CD4-positive, alpha-beta T cell (primary cell): Measurements from ENCODE around the gene CTRB2. TPM values are rescaled to one million over a fixed set of nuclear protein-coding genes. Genes with fewer than 3 reads are reported as not detected.

Experiments
- ATAC-seq: fragments of 200-7000 bp; cut with Tn5 transposase; one replicate; pipeline ENCODE4 v1.10.0; 2022; ENCODE audit warnings: mild to moderate bottlenecking; ENCODE audit not compliant: poor library complexity
- CTCF ChIA-PET: fragments of 350-600 bp; sonication (Branson Sonifier 250); formaldehyde crosslinking; loops from one replicate; lab custom pipeline; 2021; ENCODE audit warnings: antibody characterized with exemption, inconsistent platforms; lab: Charles Lee
- POLR2A ChIA-PET: fragments of 350-600 bp; sonication (Branson Sonifier 250); formaldehyde crosslinking; loops from one replicate; lab custom pipeline; 2021; ENCODE audit warnings: antibody characterized with exemption, inconsistent platforms; lab: Charles Lee
- DNase-seq, 14 experiments: peaks; one replicate each; pipeline ENCODE4 v3.0.0-alpha.2; 2013 to 2020; ENCODE audit warnings: mixed read lengths in 2 of 14
- H3K27ac ChIP-seq, 2 donors: one replicate each; pipeline versions ENCODE4 v1.5.1 to v1.7.0; 2013; ENCODE audit warnings: low read length in 2 of 2, low read depth in 1 of 2, mild to moderate bottlenecking in 1 of 2
- H3K27me3 ChIP-seq, 2 experiments: 1 replicate in 1 of 2; 2 replicates in 1 of 2; pipeline versions ENCODE4 v1.6.1 to v1.7.0; 2013; ENCODE audit warnings: low read length in 2 of 2, control low read depth in 1 of 2, mild to moderate bottlenecking in 1 of 2, moderate library complexity in 1 of 2; ENCODE audit not compliant: insufficient read depth in 2 of 2, control insufficient read depth in 1 of 2
- H3K36me3 ChIP-seq: one replicate; pipeline ENCODE4 v1.6.1; 2013; ENCODE audit warnings: low read length, control low read depth; ENCODE audit not compliant: insufficient read depth
- H3K4me1 ChIP-seq: one replicate; pipeline ENCODE4 v1.6.1; 2013; ENCODE audit warnings: low read length, control low read depth; ENCODE audit not compliant: insufficient read depth
- H3K4me3 ChIP-seq: one replicate; pipeline ENCODE4 v1.5.1; 2013; ENCODE audit warnings: mild to moderate bottlenecking, low read length, moderate library complexity
- H3K9me3 ChIP-seq, 2 experiments: 1 replicate in 1 of 2; 2 replicates in 1 of 2; pipeline versions ENCODE4 v1.6.1 to v1.7.0; 2013; ENCODE audit warnings: low read length in 2 of 2, mild to moderate bottlenecking in 2 of 2, control low read depth in 1 of 2, moderate library complexity in 1 of 2; ENCODE audit not compliant: control insufficient read depth in 1 of 2, insufficient read depth in 1 of 2
- H3K27ac Mint-ChIP-seq: one replicate; pipeline ENCODE4 v1.8.0; 2020; ENCODE audit warnings: mixed read lengths
- H3K27me3 Mint-ChIP-seq: one replicate; pipeline ENCODE4 v1.8.0; 2021; ENCODE audit warnings: mixed read lengths
- H3K36me3 Mint-ChIP-seq: one replicate; pipeline ENCODE4 v1.8.0; 2021; ENCODE audit warnings: low read depth, mixed read lengths
- H3K4me1 Mint-ChIP-seq: one replicate; pipeline ENCODE4 v1.8.0; 2021; ENCODE audit warnings: low read depth, mixed read lengths
- H3K4me3 Mint-ChIP-seq: one replicate; pipeline ENCODE4 v1.8.0; 2020; ENCODE audit warnings: mild to moderate bottlenecking, mixed read lengths
- H3K9me3 Mint-ChIP-seq: one replicate; pipeline ENCODE4 v1.8.0; 2020; ENCODE audit warnings: mixed read lengths
- CTCF ChIP-seq: fragments of 200-600 bp; IDR thresholded peaks from one replicate; pipeline ENCODE4 v1.8.0; 2022; ENCODE audit warnings: antibody characterized with exemption, mild to moderate bottlenecking
- intact Hi-C, 2 experiments: fragments of 100-400 bp; cut with DNase I in 1 of 2; cut with micrococcal nuclease in 1 of 2; formaldehyde crosslinking; loops; one replicate each; pipeline versions ENCODE4 v1.15.1 to v1.9.0; 2023 to 2025; cut with DNase I, micrococcal nuclease
- total RNA-seq, 174 experiments: library from RNA in 2 of 174; stranded (reverse) in 2 of 174; gene quantifications; one replicate each; pipeline ENCODE4 v1.2.3 and lab custom pipeline; 2021 to 2026

CTRB2 gene
- total RNA-seq, 2 experiments from 2014 or later = not detected

- ChIA-PET POLR2A (no interaction called here), CTCF (no interaction called here)
- H3K27ac ChIP-seq = no peak overlapping the region
- Mint-ChIP-seq H3K4me1 (no peaks in the 10 kb centered on the region), H3K9me3 (no peaks in the 10 kb centered on the region), H3K27me3 (no peaks in the 10 kb centered on the region), H3K36me3 (no peaks in the 10 kb centered on the region), H3K27ac (no peak overlapping the region), H3K4me3 (no peak overlapping the region)
- TF ChIP-seq CTCF = no peak
- no peaks in the 10 kb centered on the region for H3K27me3 ChIP-seq
- DNase-seq = no peak
- no peak overlapping the region for H3K4me3 ChIP-seq
- no peaks in the 10 kb centered on the region for H3K4me1 ChIP-seq
- no peak for ATAC-seq
- intact Hi-C loops = loop anchor here in 1 of 2 experiments (10.0 kb wide), 1 partner anchor 525 kb away; no protein-coding TSS in a partner anchor
- no peaks in the 10 kb centered on the region for H3K36me3 ChIP-seq
- H3K9me3 ChIP-seq = peaks cover 0 to 6% of the 10 kb centered on the region in 2 experiments
Measured at GRCh38 chr16:75239542-75240122, 32.7 kb upstream of the CTRB2 start.

- no peak for TF ChIP-seq CTCF
- H3K4me1 Mint-ChIP-seq = no peaks in the 10 kb centered on the region
- intact Hi-C loops = loop anchor here in 1 of 2 experiments (10.0 kb wide), 1 partner anchor 526 kb away; no protein-coding TSS in a partner anchor
- no peak for DNase-seq
- no peak overlapping the region for H3K27ac Mint-ChIP-seq
- POLR2A ChIA-PET = no interaction called here
- H3K27me3 Mint-ChIP-seq = no peaks in the 10 kb centered on the region
- Histone ChIP-seq H3K9me3 (peaks cover 0 to 6% of the 10 kb centered on the region in 2 experiments), H3K36me3 (no peaks in the 10 kb centered on the region), H3K27me3 (no peaks in the 10 kb centered on the region), H3K4me3 (no peak overlapping the region), H3K27ac (no peak overlapping the region), H3K4me1 (peaks cover 4% of the 10 kb centered on the region)
- no peaks in the 10 kb centered on the region for H3K36me3 Mint-ChIP-seq
- no peaks in the 10 kb centered on the region for H3K9me3 Mint-ChIP-seq
- no peak overlapping the region for H3K4me3 Mint-ChIP-seq
- CTCF ChIA-PET = no interaction called here
- no peak for ATAC-seq
Measured at GRCh38 chr16:75238853-75239541, 32.0 kb upstream of the CTRB2 start.

- H3K4me1 Mint-ChIP-seq = no peaks in the 10 kb centered on the region
- no peaks in the 10 kb centered on the region for H3K27me3 Mint-ChIP-seq
- Histone ChIP-seq H3K9me3 (peaks cover 0 to 6% of the 10 kb centered on the region in 2 experiments), H3K4me1 (peaks cover 9% of the 10 kb centered on the region), H3K27ac (no peak overlapping the region), H3K36me3 (no peaks in the 10 kb centered on the region), H3K27me3 (no peaks in the 10 kb centered on the region), H3K4me3 (no peak overlapping the region)
- ChIA-PET POLR2A (no interaction called here), CTCF (no interaction called here)
- H3K9me3 Mint-ChIP-seq = no peaks in the 10 kb centered on the region
- no peak for DNase-seq
- no peak overlapping the region for H3K4me3 Mint-ChIP-seq
- no peak for TF ChIP-seq CTCF
- no peak for ATAC-seq
- intact Hi-C loops = loop anchor here in 1 of 2 experiments (10.0 kb wide), 1 partner anchor 527 kb away; no protein-coding TSS in a partner anchor
- no peaks in the 10 kb centered on the region for H3K36me3 Mint-ChIP-seq
- no peak overlapping the region for H3K27ac Mint-ChIP-seq
Measured at GRCh38 chr16:75238132-75238852, 31.3 kb upstream of the CTRB2 start.
